B cell (primary cell): ENCODE results near the gene PLPPR1. TPM values are rescaled to one million over a fixed set of nuclear protein-coding genes. Genes with fewer than 3 reads are reported as not detected.

ENCODE experiments used
- ATAC-seq: fragments of 200-7000 bp; cut with Tn5 transposase; one replicate; pipeline ENCODE4 v1.10.0; 2021; ENCODE audit warnings: low read depth, mild to moderate bottlenecking, moderate number of reproducible peaks, moderate library complexity
- CTCF ChIA-PET: fragments of 350-600 bp; sonication (Branson Sonifier 250); formaldehyde crosslinking; loops from one replicate; lab custom pipeline; 2021; ENCODE audit warnings: antibody characterized with exemption, inconsistent platforms; lab: Charles Lee
- POLR2A ChIA-PET: fragments of 350-600 bp; sonication (Branson Sonifier 250); formaldehyde crosslinking; loops from one replicate; lab custom pipeline; 2021; ENCODE audit warnings: antibody characterized with exemption; lab: Charles Lee
- DNase-seq: peaks from one replicate; pipeline ENCODE4 v3.0.0; 2013
- H2AFZ ChIP-seq: 2 replicates; pipeline ENCODE4 v1.6.1; 2012; ENCODE audit warnings: mild to moderate bottlenecking, low read depth, low read length; ENCODE audit not compliant: insufficient read depth, poor library complexity, severe bottlenecking
- H3K27ac ChIP-seq, 2 donors: 1 replicate in 1 of 2; 2 replicates in 1 of 2; pipeline ENCODE4 v1.5.1; 2012 to 2013; ENCODE audit warnings: low read length in 2 of 2, mild to moderate bottlenecking in 2 of 2, moderate library complexity in 1 of 2
- H3K27me3 ChIP-seq, 4 experiments: fragments of 200-600 bp in 1 of 4; sonication (generic) in 1 of 4; replicated peaks in 1 of 4; 1 replicate in 2 of 4; 2 replicates in 2 of 4; pipeline versions ENCODE4 v1.6.1 to v1.7.0; 2013 to 2016; ENCODE audit warnings: low read length in 3 of 4, mild to moderate bottlenecking in 2 of 4, mixed read lengths in 1 of 4, moderate library complexity in 1 of 4; ENCODE audit not compliant: insufficient read depth in 4 of 4, control insufficient read depth in 3 of 4; ENCODE audit errors: control extremely low read depth in 1 of 4
- H3K36me3 ChIP-seq, 2 experiments: replicated peaks in 1 of 2; 1 replicate in 1 of 2; 2 replicates in 1 of 2; pipeline versions ENCODE4 v1.6.1 to v1.7.1; 2013; ENCODE audit warnings: low read length in 1 of 2; ENCODE audit not compliant: insufficient read depth in 2 of 2, control insufficient read depth in 1 of 2; ENCODE audit errors: control extremely low read depth in 1 of 2, extremely low read depth in 1 of 2
- H3K4me1 ChIP-seq, 2 donors: fragments of 200-600 bp in 1 of 2; sonication (generic) in 1 of 2; 1 replicate in 1 of 2; 2 replicates in 1 of 2; pipeline versions ENCODE4 v1.5.1 to v1.6.1; 2013 to 2017; ENCODE audit warnings: low read length in 2 of 2; ENCODE audit not compliant: control insufficient read depth in 2 of 2, insufficient read depth in 2 of 2
- H3K4me2 ChIP-seq: replicated peaks from 2 replicates; pipeline ENCODE3; 2012; ENCODE audit warnings: mild to moderate bottlenecking, low read depth, low read length; ENCODE audit not compliant: poor library complexity, severe bottlenecking
- H3K4me3 ChIP-seq, 5 experiments: fragments of 200-600 bp in 1 of 5; sonication (generic) in 1 of 5; 1 replicate in 3 of 5; 2 replicates in 2 of 5; pipeline versions ENCODE4 v1.5.1 to v1.7.0; 2011 to 2016; ENCODE audit warnings: low read length in 4 of 5, mild to moderate bottlenecking in 4 of 5, low read depth in 2 of 5, control low read depth in 1 of 5, moderate library complexity in 1 of 5; ENCODE audit not compliant: insufficient read depth in 1 of 5; ENCODE audit errors: control extremely low read depth in 1 of 5, extremely low read depth in 1 of 5
- H3K79me2 ChIP-seq: fragments of 200-600 bp; sonication (generic); one replicate; pipeline ENCODE4 v1.6.0; 2016; ENCODE audit warnings: low read length; ENCODE audit not compliant: control insufficient read depth, insufficient read depth
- H3K9ac ChIP-seq: fragments of 200-600 bp; sonication (generic); 2 replicates; pipeline ENCODE4 v1.6.1; 2017; ENCODE audit warnings: mild to moderate bottlenecking, low read length, moderate library complexity
- H3K9me3 ChIP-seq, 3 donors: one replicate each; pipeline versions ENCODE4 v1.6.1 to v1.7.1; 2013; ENCODE audit warnings: low read length in 2 of 3; ENCODE audit not compliant: control insufficient read depth in 2 of 3, insufficient read depth in 1 of 3; ENCODE audit errors: control extremely low read depth in 1 of 3
- H4K20me1 ChIP-seq: 2 replicates; pipeline ENCODE4 v1.6.0; 2012; ENCODE audit warnings: mild to moderate bottlenecking, low read length; ENCODE audit not compliant: insufficient read depth, control insufficient read depth, poor library complexity, severe bottlenecking
- H3K27ac Mint-ChIP-seq: one replicate; pipeline ENCODE4 v1.8.0; 2021; ENCODE audit warnings: mixed read lengths
- H3K27me3 Mint-ChIP-seq: one replicate; pipeline ENCODE4 v1.8.0; 2021; ENCODE audit warnings: mixed read lengths
- H3K4me1 Mint-ChIP-seq: one replicate; pipeline ENCODE4 v1.8.0; 2021; ENCODE audit warnings: mixed read lengths
- H3K4me3 Mint-ChIP-seq: one replicate; pipeline ENCODE4 v1.8.0; 2021; ENCODE audit warnings: mixed read lengths
- H3K9me3 Mint-ChIP-seq: one replicate; pipeline ENCODE4 v1.8.0; 2022; ENCODE audit warnings: mixed read lengths; ENCODE audit not compliant: insufficient read depth
- EZH2 ChIP-seq: IDR thresholded peaks from 2 replicates; pipeline ENCODE4 v1.6.1; 2012; ENCODE audit warnings: borderline replicate concordance, low read depth, mild to moderate bottlenecking, moderate library complexity, low read length; ENCODE audit not compliant: insufficient read depth, poor library complexity, severe bottlenecking
- WGBS: methylation state at CpG from one replicate; pipeline ENCODE4 v1.1.5; 2013; ENCODE audit warnings: missing lambda C conversion rate; ENCODE audit not compliant: insufficient coverage; 5-methylcytosine and 5-hydroxymethylcytosine counted together
- intact Hi-C: fragments of 100-400 bp; cut with micrococcal nuclease; formaldehyde crosslinking; loops from one replicate; pipeline ENCODE4 v1.10.0; 2022
- polyA plus RNA-seq: library from polyadenylated mRNA; depleted of rRNA; stranded (reverse); fragments of >200 nt; gene quantifications from 2 replicates; pipeline ENCODE4 v1.2.3, GENCODE V29; 2012
- total RNA-seq, 2 donors: library from RNA; stranded (reverse); fragments of 120-200 nt in 1 of 2; gene quantifications; 1 replicate in 1 of 2; 2 replicates in 1 of 2; pipeline versions ENCODE4 v1.2.3 to v1.2.4, GENCODE V29; 2013 to 2022
- TF ChIP-seq, protein P1 (sequence below): fragments of 200-600 bp; IDR thresholded peaks from one replicate; pipeline ENCODE4 v1.8.0; 2022; ENCODE audit warnings: antibody characterized with exemption, mild to moderate bottlenecking

PLPPR1 gene
- total and polyA plus RNA-seq, 2 donors (not counting 1 experiment from before 2014, with no cell fraction given) = not detected

DNA sequence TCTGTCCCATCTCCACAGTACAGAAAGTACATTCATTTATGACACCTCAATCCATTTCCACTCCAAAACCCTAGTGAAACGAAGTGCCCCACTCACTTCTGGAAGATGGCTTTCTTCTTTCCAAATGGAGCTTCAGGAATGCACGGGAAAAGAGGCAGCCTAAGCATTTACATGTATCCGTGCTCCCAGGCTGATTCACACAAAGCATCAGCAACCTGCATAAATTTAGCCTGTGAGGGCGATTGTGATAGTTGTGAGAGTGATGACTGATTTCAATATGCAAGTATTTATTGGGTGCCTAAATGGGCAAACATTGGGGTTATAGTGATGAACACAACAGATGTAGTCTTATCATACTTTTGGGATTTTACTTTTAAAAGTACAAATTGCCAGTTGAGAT, 86.6 kb downstream of the PLPPR1 start:
- Histone ChIP-seq H2AFZ (no peak overlapping the region), H4K20me1 (no peaks in the 10 kb centered on the region), H3K9me3 (no peaks in the 10 kb centered on the region), H3K27ac (no peak overlapping the region), H3K4me2 (no peak overlapping the region), H3K36me3 (no peaks in the 10 kb centered on the region), H3K4me1 (no peaks in the 10 kb centered on the region), H3K27me3 (no peaks in the 10 kb centered on the region), H3K4me3 (no peak overlapping the region), H3K9ac (no peak overlapping the region), H3K79me2 (no peaks in the 10 kb centered on the region)
- no peaks in the 10 kb centered on the region for H3K4me1 Mint-ChIP-seq
- 33% methylated on average over 1 of the region's 4 CpGs for whole genome bisulfite sequencing
- no peak for TF ChIP-seq EZH2
- TF ChIP-seq, protein P1, sequence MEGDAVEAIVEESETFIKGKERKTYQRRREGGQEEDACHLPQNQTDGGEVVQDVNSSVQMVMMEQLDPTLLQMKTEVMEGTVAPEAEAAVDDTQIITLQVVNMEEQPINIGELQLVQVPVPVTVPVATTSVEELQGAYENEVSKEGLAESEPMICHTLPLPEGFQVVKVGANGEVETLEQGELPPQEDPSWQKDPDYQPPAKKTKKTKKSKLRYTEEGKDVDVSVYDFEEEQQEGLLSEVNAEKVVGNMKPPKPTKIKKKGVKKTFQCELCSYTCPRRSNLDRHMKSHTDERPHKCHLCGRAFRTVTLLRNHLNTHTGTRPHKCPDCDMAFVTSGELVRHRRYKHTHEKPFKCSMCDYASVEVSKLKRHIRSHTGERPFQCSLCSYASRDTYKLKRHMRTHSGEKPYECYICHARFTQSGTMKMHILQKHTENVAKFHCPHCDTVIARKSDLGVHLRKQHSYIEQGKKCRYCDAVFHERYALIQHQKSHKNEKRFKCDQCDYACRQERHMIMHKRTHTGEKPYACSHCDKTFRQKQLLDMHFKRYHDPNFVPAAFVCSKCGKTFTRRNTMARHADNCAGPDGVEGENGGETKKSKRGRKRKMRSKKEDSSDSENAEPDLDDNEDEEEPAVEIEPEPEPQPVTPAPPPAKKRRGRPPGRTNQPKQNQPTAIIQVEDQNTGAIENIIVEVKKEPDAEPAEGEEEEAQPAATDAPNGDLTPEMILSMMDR = no peak
- H3K9me3 Mint-ChIP-seq = no peaks in the 10 kb centered on the region
- no peak overlapping the region for H3K27ac Mint-ChIP-seq
- POLR2A ChIA-PET = no interaction called here
- H3K4me3 Mint-ChIP-seq = no peak overlapping the region
- intact Hi-C loops = no loop called here
- ATAC-seq (no peak), DNase-seq (no peak)
- H3K27me3 Mint-ChIP-seq = peaks cover 5% of the 10 kb centered on the region
- CTCF ChIA-PET = no interaction called here

GRCh38 chr9:101117161-101117560, 88.6 kb downstream of the PLPPR1 start:
- ChIA-PET POLR2A (no interaction called here), CTCF (no interaction called here)
- Histone ChIP-seq H3K4me1 (no peaks in the 10 kb centered on the region), H3K36me3 (no peaks in the 10 kb centered on the region), H3K4me2 (no peak overlapping the region), H2AFZ (no peak overlapping the region), H3K27ac (no peak overlapping the region), H4K20me1 (no peaks in the 10 kb centered on the region), H3K4me3 (no peak overlapping the region), H3K9me3 (no peaks in the 10 kb centered on the region), H3K9ac (no peak overlapping the region), H3K79me2 (no peaks in the 10 kb centered on the region), H3K27me3 (no peaks in the 10 kb centered on the region)
- H3K27me3 Mint-ChIP-seq = peaks cover 5% of the 10 kb centered on the region
- H3K9me3 Mint-ChIP-seq = no peaks in the 10 kb centered on the region
- no peak for TF ChIP-seq EZH2
- TF ChIP-seq, protein P1 = no peak
- intact Hi-C loops = no loop called here
- H3K4me1 Mint-ChIP-seq = no peaks in the 10 kb centered on the region
- DNase-seq = no peak
- ATAC-seq = no peak
- no CpG with 5 or more reads among the region's 1 CpG for WGBS
- no peak overlapping the region for H3K27ac Mint-ChIP-seq
- H3K4me3 Mint-ChIP-seq = no peak overlapping the region
